Lung (tissue), 12 donors: ENCODE measurements around the gene CTSZ. TPM values are rescaled to one million over a fixed set of nuclear protein-coding genes. Genes with fewer than 3 reads are reported as not detected.

Experiments
- ATAC-seq: fragments of 200-7000 bp; cut with Tn5 transposase; one replicate; pipeline ENCODE4 v1.9.1; 2020; ENCODE audit warnings: moderate number of reproducible peaks; ENCODE audit not compliant: insufficient read depth, low FRiP score
- DNase-seq, 3 donors: peaks; one replicate each; pipeline ENCODE4 v3.0.0-alpha.2; 2013 to 2017
- H3K27ac ChIP-seq, 2 donors: one replicate each; pipeline ENCODE4 v1.5.1; 2013; ENCODE audit warnings: mild to moderate bottlenecking in 2 of 2, moderate library complexity in 2 of 2, control low read depth in 1 of 2, inconsistent platforms in 1 of 2, low read depth in 1 of 2, low read length in 1 of 2
- H3K27me3 ChIP-seq, 3 donors: one replicate each; pipeline ENCODE4 v1.5.1; 2013; ENCODE audit warnings: low read length in 2 of 3; ENCODE audit not compliant: control insufficient read depth in 3 of 3, insufficient read depth in 3 of 3
- H3K36me3 ChIP-seq, 4 donors: one replicate each; pipeline ENCODE4 v1.5.1; 2013; ENCODE audit warnings: low read length in 4 of 4, mild to moderate bottlenecking in 1 of 4, moderate library complexity in 1 of 4; ENCODE audit not compliant: control insufficient read depth in 4 of 4, insufficient read depth in 4 of 4
- H3K4me1 ChIP-seq, 5 donors: one replicate each; pipeline ENCODE4 v1.5.1; 2013; ENCODE audit warnings: low read length in 5 of 5, mild to moderate bottlenecking in 2 of 5, moderate library complexity in 1 of 5; ENCODE audit not compliant: control insufficient read depth in 5 of 5, insufficient read depth in 5 of 5
- H3K4me3 ChIP-seq: one replicate; pipeline ENCODE4 v1.5.1; 2013; ENCODE audit warnings: mild to moderate bottlenecking, control low read depth, moderate library complexity
- H3K9ac ChIP-seq, 2 donors: one replicate each; pipeline ENCODE4 v1.5.1; 2013; ENCODE audit warnings: low read length in 2 of 2, control low read depth in 1 of 2; ENCODE audit not compliant: insufficient read depth in 1 of 2
- H3K9me3 ChIP-seq, 4 donors: one replicate each; pipeline ENCODE4 v1.5.1; 2013; ENCODE audit warnings: low read length in 3 of 4, mild to moderate bottlenecking in 1 of 4, moderate library complexity in 1 of 4; ENCODE audit not compliant: control insufficient read depth in 4 of 4, insufficient read depth in 3 of 4
- WGBS, 2 donors: extraction: QIAGEN DNeasy Blood & Tissue Kit; methylation state at CpG; one replicate each; pipeline ENCODE4 v1.1.7; 2013; 5-methylcytosine and 5-hydroxymethylcytosine counted together
- polyA plus RNA-seq, 2 donors: library from polyadenylated mRNA; stranded (reverse); fragments of 200-250 nt; gene quantifications; one replicate each; pipeline ENCODE4 v1.2.1, GENCODE V29; 2013
- total RNA-seq, 2 donors: library from RNA; depleted of rRNA in 1 of 2; stranded (reverse); fragments of >200 nt in 1 of 2; gene quantifications; one replicate each; pipeline ENCODE4 v1.2.1, GENCODE V29; 2014 to 2021
- TF ChIP-seq, protein P1 (sequence below): IDR thresholded peaks from 2 replicates; pipeline ENCODE4 v1.5.1; 2012; ENCODE audit warnings: mild to moderate bottlenecking; ENCODE audit errors: control extremely low read depth, extremely low read depth
- donor health status: control.
- donor health status: control.
- donor health status: Bipolar disorder and iron deficiency.
- donor health status: healthy.
- donor health status: DM: yes; HTN: yes; CAD: no.

The CTSZ gene
- total and polyA plus RNA-seq, 4 donors: 105 to 558 (median 291) TPM

DNA sequence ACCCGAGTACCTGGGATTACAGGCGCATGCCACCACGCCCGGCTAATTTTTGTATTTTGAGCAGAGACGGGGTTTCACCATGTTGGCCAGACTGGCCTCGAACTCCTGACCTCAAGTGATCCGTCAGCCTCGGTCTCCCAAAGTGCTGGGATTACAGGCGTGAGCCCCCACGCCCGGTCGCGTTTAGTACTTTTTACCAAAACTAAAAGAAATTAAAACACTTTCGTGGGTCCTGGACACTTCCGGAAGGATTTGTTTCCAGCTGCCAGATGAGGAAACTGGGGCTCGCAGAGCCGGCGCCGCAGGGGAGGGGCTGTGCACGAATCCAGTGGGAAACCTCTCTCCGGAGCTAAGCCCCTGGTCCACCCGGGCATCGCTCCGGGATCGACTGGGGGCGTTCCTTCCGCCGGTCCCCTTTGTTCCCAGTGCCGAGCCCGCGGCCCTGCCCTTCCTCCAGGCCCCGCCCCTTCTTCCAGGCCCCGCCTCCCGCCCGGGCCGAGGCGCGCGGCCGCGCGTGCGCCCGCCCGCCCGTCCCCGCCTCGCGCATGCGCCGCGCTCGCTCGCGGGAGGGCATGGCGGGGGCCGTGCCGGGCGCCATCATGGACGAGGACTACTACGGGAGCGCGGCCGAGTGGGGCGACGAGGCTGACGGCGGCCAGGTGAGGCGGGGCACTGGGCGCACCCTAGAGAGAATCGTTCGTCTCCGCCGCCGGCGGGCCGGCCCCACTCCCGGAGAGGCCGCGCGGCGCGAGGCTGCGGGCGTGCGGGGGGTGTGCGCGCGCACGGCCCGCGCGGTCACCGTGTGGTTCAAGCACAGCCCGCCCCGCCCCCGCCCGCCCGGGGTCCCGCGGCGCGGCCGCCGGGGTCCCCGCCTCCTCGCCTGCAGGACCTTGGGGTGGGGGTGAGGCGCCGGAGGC is 26.1 kb downstream of the CTSZ start, which contains the start of gene NELFCD:
Gene NELFCD, plus strand, starts transcription at position 546 of the 917 bp plus-strand sequence. Its CDS starts 54 bp downstream, at position 600.
- Histone ChIP-seq H3K27me3 (no peaks in the 10 kb centered on the region), H3K27ac (peak within 1 kb of the TSS; percentile 92 to 95), H3K4me1 (peaks cover 0 to 11% (median 9%) of the 10 kb centered on the region in 5 donors), H3K9ac (peak within 1 kb of the TSS; percentile 76), H3K4me3 (peak within 1 kb of the TSS; percentile 95), H3K9me3 (peaks cover 0 to 6% (median 1%) of the 10 kb centered on the region in 4 donors), H3K36me3 (no peaks in the 10 kb centered on the region)
- TF ChIP-seq, protein P1, sequence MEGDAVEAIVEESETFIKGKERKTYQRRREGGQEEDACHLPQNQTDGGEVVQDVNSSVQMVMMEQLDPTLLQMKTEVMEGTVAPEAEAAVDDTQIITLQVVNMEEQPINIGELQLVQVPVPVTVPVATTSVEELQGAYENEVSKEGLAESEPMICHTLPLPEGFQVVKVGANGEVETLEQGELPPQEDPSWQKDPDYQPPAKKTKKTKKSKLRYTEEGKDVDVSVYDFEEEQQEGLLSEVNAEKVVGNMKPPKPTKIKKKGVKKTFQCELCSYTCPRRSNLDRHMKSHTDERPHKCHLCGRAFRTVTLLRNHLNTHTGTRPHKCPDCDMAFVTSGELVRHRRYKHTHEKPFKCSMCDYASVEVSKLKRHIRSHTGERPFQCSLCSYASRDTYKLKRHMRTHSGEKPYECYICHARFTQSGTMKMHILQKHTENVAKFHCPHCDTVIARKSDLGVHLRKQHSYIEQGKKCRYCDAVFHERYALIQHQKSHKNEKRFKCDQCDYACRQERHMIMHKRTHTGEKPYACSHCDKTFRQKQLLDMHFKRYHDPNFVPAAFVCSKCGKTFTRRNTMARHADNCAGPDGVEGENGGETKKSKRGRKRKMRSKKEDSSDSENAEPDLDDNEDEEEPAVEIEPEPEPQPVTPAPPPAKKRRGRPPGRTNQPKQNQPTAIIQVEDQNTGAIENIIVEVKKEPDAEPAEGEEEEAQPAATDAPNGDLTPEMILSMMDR: no peak
- 7 to 9% methylated on average over 77 to 109 of the region's 109 CpGs for WGBS, 2 donors
- peak; percentile 91 to 94 (median 93) for DNase-seq
- peak; percentile 84 for ATAC-seq

DNA sequence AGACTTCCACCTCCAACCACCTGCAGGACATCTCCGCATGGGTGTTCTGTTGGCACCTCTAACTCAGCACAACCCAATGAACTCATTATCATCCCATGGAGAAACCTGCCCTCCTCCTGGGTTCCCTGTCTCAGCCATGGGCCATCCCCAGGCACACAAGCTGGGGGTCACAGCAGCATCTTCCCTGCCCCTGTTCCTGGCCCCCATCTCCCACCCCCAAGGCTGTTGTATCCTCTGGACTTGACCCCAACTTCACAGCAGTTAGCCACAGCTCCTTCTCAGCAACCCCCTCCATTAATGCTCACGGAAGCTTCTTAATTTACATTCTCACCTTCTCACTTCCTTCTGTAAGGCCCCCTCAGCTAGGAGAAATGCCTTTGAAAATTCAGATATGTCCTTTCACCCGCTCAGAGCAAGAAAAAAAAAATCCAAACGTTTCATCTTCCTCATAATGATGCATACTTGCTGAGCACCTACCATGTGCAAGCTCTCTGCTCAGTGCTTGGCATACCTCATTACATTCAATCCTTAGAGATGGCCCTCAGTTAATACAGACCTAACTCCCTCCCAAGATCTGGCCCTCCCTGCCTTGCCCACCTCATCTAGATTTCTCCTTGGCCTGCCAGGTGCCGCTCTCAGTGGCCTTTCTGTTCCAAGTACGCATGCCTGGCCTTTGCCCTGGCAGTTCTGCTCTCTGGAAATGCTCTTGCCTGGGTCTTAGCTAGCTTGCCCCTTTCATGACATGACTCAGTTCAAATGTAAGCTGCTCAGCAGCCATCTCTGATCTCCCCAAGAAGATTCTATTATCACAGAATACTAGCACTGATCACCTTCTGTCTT is 28.5 kb downstream of the CTSZ start:
- TF ChIP-seq, protein P1: no peak
- H3K4me3 ChIP-seq: no peak overlapping the region
- 76 to 82% methylated on average over 6 of the region's 6 CpGs for WGBS, 2 donors
- no peak overlapping the region for H3K9ac ChIP-seq
- peaks cover 0 to 6% (median 2%) of the 10 kb centered on the region in 4 donors for H3K9me3 ChIP-seq
- H3K36me3 ChIP-seq: no peaks in the 10 kb centered on the region
- ATAC-seq (no peak), DNase-seq (no peak)
- H3K27me3 ChIP-seq: no peaks in the 10 kb centered on the region
- H3K4me1 ChIP-seq: peaks cover 0 to 11% (median 8%) of the 10 kb centered on the region in 5 donors
- no peak overlapping the region for H3K27ac ChIP-seq

DNA sequence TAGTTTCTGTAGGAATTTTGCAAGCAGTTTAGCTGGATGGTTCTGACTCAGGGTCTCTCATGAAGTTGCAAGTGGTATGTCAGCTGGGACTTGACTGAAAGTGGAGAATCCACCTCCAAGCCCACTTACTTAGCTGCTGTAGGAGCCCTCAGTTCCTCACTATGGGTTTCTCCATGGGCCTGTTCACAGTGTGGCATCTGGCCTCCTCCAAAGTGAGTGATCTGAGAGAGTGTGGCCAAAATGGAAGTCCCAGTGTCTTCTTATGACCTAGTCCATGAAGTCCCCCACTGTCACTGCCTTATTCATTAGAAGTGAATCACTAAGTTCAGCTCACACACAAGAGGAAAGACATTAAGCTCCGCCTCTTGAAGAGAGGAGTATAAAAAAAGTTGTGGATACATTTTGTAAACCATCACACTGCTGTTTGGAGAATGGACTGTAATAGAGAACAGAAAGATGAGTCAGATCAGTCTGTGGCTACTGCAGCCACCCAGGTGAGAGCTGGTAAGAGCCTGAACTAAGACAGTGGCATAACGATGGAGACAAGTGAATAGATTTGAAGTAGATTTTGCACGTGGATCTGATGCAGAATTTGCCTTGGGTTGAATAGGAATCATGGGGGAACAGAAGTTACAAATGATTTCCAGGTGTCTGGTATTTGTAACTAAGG is 30.9 kb downstream of the CTSZ start:
- H3K36me3 ChIP-seq: no peaks in the 10 kb centered on the region
- H3K27me3 ChIP-seq: no peaks in the 10 kb centered on the region
- no peaks in the 10 kb centered on the region for H3K4me1 ChIP-seq
- H3K9ac ChIP-seq: no peak overlapping the region
- DNase-seq (no peak), ATAC-seq (no peak)
- no peak overlapping the region for H3K4me3 ChIP-seq
- no peak overlapping the region for H3K27ac ChIP-seq
- 89 to 93% methylated on average over 3 of the region's 3 CpGs for WGBS, 2 donors
- TF ChIP-seq, protein P1: no peak
- H3K9me3 ChIP-seq: peaks cover 0 to 6% (median 2%) of the 10 kb centered on the region in 4 donors
